Iris pigment epithelial cell (primary cell): ENCODE measurements around the gene CCDC40.
"Not testable (repeated sequence)": the region's sequence is repeated elsewhere in the genome, so short reads cannot be mapped to it uniquely, and the experiment has no call there.

Source experiments
- DNase-seq: peaks from one replicate; pipeline ENCODE4 v3.0.0-alpha.2; 2011; ENCODE audit warnings: low read depth

The CCDC40 gene

GRCh38 chr17:80035937-80036714, at the start of gene CCDC40:
Gene CCDC40, plus strand, starts transcription at chr17:80036642. Its CDS starts 21 bp downstream, at chr17:80036663.
- peak; percentile 69 for DNase-seq

- peak; percentile 30 for DNase-seq
Measured at GRCh38 chr17:79987187-79987934, 49.1 kb upstream of the CCDC40 start.

GRCh38 chr17:79987935-79988184, 48.6 kb upstream of the CCDC40 start:
- DNase-seq: no peak

- peak; percentile 78 for DNase-seq
Measured at GRCh38 chr17:79988185-79988971, 48.1 kb upstream of the CCDC40 start.

GRCh38 chr17:79989106-79989835, 47.2 kb upstream of the CCDC40 start:
- no peak for DNase-seq

- DNase-seq: no peak
Measured at GRCh38 chr17:79990051-79990592, 46.3 kb upstream of the CCDC40 start.

GRCh38 chr17:79990704-79991103, 45.7 kb upstream of the CCDC40 start:
- DNase-seq: no peak

- DNase-seq: peak; percentile 76
Measured at GRCh38 chr17:79991140-79991923, 45.1 kb upstream of the CCDC40 start.

- DNase-seq: peak; percentile 36
Measured at GRCh38 chr17:79991924-79992648, 44.4 kb upstream of the CCDC40 start.

GRCh38 chr17:79992649-79993389, 43.6 kb upstream of the CCDC40 start:
- peak; percentile 11 for DNase-seq

- DNase-seq: peak; percentile 95
Measured at GRCh38 chr17:79993390-79994227, 42.8 kb upstream of the CCDC40 start.

GRCh38 chr17:79994228-79994569, 42.2 kb upstream of the CCDC40 start:
- DNase-seq: not testable (repeated sequence)

- no peak for DNase-seq
Measured at GRCh38 chr17:79994602-79995001, 41.8 kb upstream of the CCDC40 start.

- DNase-seq: peak; percentile 8
Measured at GRCh38 chr17:79995696-79996095, 40.7 kb upstream of the CCDC40 start.

GRCh38 chr17:79996291-79996690, 40.2 kb upstream of the CCDC40 start:
- DNase-seq: no peak

- peak; percentile 21 for DNase-seq
Measured at GRCh38 chr17:79997011-79997660, 39.3 kb upstream of the CCDC40 start.

- DNase-seq: no peak
Measured at GRCh38 chr17:80000136-80000535, 36.3 kb upstream of the CCDC40 start.
